ENCODE results near the gene PRAMEF1.
"Not testable (repeated sequence)": the region's sequence is repeated elsewhere in the genome, so short reads cannot be mapped to it uniquely, and the experiment has no call there.

GRCh38 chr1:12833251-12833650 lies 42.1 kb downstream of the PRAMEF1 start:
- not testable (repeated sequence) for TF ChIP-seq LEF1 (IDR thresholded peaks at IDR 0.05; ENCODE audit: borderline replicate concordance); FOXK2 (IDR thresholded peaks at IDR 0.05); ELF4 (IDR thresholded peaks at IDR 0.05); FOXA1 (IDR thresholded peaks at IDR 0.05); ARNT (IDR thresholded peaks at IDR 0.05); TARDBP (IDR thresholded peaks at IDR 0.05); BHLHE40 (IDR thresholded peaks at IDR 0.05; ENCODE audit: borderline replicate concordance); HDGF (IDR thresholded peaks at IDR 0.05; ENCODE audit: borderline replicate concordance); SP1 (IDR thresholded peaks at IDR 0.05)
